NT2/D1 (cell line): ENCODE measurements around the gene PTCRA.
"Not testable (repeated sequence)": the region's sequence is repeated elsewhere in the genome, so short reads cannot be mapped to it uniquely, and the experiment has no call there.

Source experiments
- DNase-seq: peaks from one replicate; pipeline ENCODE4 v3.0.0-alpha.2; 2011; ENCODE audit warnings: low read depth, low spot score
- H3K27me3 ChIP-seq: 2 replicates; pipeline ENCODE4 v1.6.0; 2011; ENCODE audit warnings: mild to moderate bottlenecking; ENCODE audit not compliant: insufficient read length, insufficient read depth
- H3K36me3 ChIP-seq: 2 replicates; pipeline ENCODE4 v1.6.1; 2011; ENCODE audit warnings: mild to moderate bottlenecking, low read length, mixed read lengths; ENCODE audit not compliant: insufficient read depth, insufficient read length
- H3K4me1 ChIP-seq: 2 replicates; pipeline ENCODE4 v1.5.1; 2011; ENCODE audit not compliant: insufficient read depth, insufficient read length
- H3K4me3 ChIP-seq: 2 replicates; pipeline ENCODE4 v1.5.1; 2011; ENCODE audit warnings: low read depth; ENCODE audit not compliant: insufficient read length
- H3K9ac ChIP-seq: 2 replicates; pipeline ENCODE4 v1.6.0; 2011; ENCODE audit warnings: low read depth; ENCODE audit not compliant: insufficient read length
- H3K9me3 ChIP-seq: 2 replicates; pipeline ENCODE4 v1.5.1; 2011; ENCODE audit warnings: mild to moderate bottlenecking, low read length; ENCODE audit not compliant: insufficient read depth
- SUZ12 ChIP-seq: IDR thresholded peaks from 2 replicates; pipeline ENCODE4 v1.6.1; 2011; ENCODE audit not compliant: insufficient read length, insufficient read depth; ENCODE audit errors: extremely low read depth
- YY1 ChIP-seq: IDR thresholded peaks from 2 replicates; pipeline ENCODE4 v1.6.1; 2011; ENCODE audit not compliant: insufficient read length, insufficient read depth
- ZNF274 ChIP-seq: IDR thresholded peaks from 2 replicates; pipeline ENCODE4 v1.6.1; 2011; ENCODE audit warnings: mild to moderate bottlenecking, low read depth, low read length

Gene PTCRA, protein sequence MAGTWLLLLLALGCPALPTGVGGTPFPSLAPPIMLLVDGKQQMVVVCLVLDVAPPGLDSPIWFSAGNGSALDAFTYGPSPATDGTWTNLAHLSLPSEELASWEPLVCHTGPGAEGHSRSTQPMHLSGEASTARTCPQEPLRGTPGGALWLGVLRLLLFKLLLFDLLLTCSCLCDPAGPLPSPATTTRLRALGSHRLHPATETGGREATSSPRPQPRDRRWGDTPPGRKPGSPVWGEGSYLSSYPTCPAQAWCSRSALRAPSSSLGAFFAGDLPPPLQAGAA

GRCh38 chr6:42915732-42916131 lies at the start of gene PTCRA:
TSS of gene PTCRA (plus strand) at chr6:42916053. CDS start at chr6:42916070, 17 bp downstream.
- Histone ChIP-seq H3K9ac (no peak within 1 kb of the TSS), H3K4me1 (no peaks in the 10 kb centered on the region), H3K9me3 (no peaks in the 10 kb centered on the region), H3K4me3 (no peak within 1 kb of the TSS), H3K27me3 (no peaks in the 10 kb centered on the region), H3K36me3 (no peaks in the 10 kb centered on the region)
- no peak for DNase-seq
- TF ChIP-seq ZNF274 (no peak), YY1 (no peak), SUZ12 (no peak)

DNA sequence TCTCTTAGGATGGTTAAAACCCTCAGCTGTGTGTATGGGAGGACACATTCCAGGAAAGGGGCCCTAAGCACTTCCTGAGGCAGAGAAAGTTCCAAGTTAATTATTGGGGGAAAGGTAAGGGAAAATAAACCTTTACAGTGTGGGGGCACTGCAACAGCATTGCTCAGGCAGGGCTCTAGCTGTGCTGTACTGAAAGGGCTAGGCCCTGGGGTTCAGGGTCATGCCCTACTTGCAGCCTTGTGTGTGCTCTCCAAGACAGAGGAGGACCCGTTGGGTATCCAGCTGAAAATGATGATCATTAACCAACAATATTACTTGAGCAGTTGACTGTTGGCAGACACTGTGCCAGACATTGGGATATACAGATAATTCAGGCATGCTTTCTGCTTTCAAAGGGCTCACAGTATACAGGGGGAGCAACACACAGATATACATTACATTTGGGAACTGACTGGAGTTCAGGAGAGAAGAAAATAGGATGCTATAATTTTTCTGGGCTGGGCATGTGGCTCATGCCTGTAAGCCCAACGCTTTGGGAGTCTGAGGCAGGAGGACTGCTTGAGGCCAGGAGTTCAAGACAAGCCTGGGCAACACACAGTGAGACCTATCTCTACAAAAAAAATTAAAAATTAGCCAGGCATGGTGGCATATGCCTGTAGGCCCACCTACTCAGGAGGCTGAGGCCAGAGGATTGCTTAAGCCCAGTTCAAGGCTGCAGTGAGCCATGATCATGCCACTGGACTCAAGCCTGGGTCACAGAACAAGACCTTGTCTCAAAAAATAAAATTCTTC lies 45.5 kb upstream of the PTCRA start:
- DNase-seq = no peak
- Histone ChIP-seq H3K27me3 (no peaks in the 10 kb centered on the region), H3K9me3 (no peaks in the 10 kb centered on the region), H3K4me3 (no peak overlapping the region), H3K36me3 (no peaks in the 10 kb centered on the region), H3K4me1 (no peaks in the 10 kb centered on the region), H3K9ac (no peak overlapping the region)
- no peak for TF ChIP-seq SUZ12
- TF ChIP-seq YY1 = no peak
- no peak for TF ChIP-seq ZNF274

- Histone ChIP-seq H3K36me3 (no peaks in the 10 kb centered on the region), H3K9me3 (no peaks in the 10 kb centered on the region), H3K4me3 (no peak overlapping the region), H3K4me1 (no peaks in the 10 kb centered on the region), H3K27me3 (no peaks in the 10 kb centered on the region), H3K9ac (no peak overlapping the region)
- DNase-seq = no peak
- TF ChIP-seq YY1 = no peak
- TF ChIP-seq ZNF274 = no peak
- TF ChIP-seq SUZ12 = no peak
Observed at GRCh38 chr6:42871711-42872110, 44.1 kb upstream of the PTCRA start.

DNA sequence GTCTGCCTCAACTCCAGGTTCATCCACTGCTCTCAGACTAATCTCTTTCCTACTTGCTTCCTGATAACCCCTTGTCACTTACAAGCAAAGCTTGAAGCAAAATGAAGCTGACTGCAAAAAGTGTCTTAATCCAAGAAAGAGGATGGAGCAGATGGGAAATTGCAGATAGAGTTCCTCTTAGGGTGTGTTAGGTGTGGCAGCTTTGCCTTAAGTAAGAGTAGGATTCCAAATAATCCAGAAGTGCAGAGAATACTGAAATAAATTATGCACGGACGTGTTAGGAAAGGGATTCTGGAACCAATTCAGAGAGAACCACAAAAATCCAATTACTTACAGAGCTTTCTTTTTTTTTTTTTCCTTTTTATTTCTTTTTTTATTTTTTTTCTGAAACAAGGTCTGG lies 42.5 kb upstream of the PTCRA start:
- H3K4me3 ChIP-seq = no peak overlapping the region
- no peak overlapping the region for H3K9ac ChIP-seq
- H3K4me1 ChIP-seq = no peaks in the 10 kb centered on the region
- DNase-seq = no peak
- no peaks in the 10 kb centered on the region for H3K9me3 ChIP-seq
- H3K27me3 ChIP-seq = no peaks in the 10 kb centered on the region
- TF ChIP-seq SUZ12 = no peak
- no peaks in the 10 kb centered on the region for H3K36me3 ChIP-seq

DNA sequence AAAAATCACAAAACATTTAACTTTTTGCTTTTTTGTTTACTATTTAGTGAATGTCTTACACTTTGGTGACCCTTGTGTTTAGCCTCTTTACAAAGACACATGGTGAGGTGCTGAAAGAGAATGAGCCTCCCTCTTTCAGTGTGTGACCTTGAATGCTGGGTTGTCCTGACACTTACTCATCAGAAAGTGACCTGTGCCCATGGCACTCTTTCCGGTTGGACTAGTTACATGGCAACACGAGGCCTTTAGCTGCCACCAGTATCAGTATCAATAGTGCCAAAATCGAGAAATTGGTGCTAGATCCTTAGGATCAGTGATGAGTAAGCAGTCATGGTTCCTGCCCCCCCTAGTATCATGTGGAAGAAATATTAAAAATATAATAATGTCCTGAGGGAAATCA lies 38.2 kb upstream of the PTCRA start:
- DNase-seq = no peak
- Histone ChIP-seq H3K4me3 (no peak overlapping the region), H3K9ac (no peak overlapping the region), H3K9me3 (no peaks in the 10 kb centered on the region), H3K27me3 (no peaks in the 10 kb centered on the region), H3K36me3 (peaks cover 13% of the 10 kb centered on the region), H3K4me1 (no peaks in the 10 kb centered on the region)
- no peak for TF ChIP-seq ZNF274
- no peak for TF ChIP-seq SUZ12
- no peak for TF ChIP-seq YY1

DNA sequence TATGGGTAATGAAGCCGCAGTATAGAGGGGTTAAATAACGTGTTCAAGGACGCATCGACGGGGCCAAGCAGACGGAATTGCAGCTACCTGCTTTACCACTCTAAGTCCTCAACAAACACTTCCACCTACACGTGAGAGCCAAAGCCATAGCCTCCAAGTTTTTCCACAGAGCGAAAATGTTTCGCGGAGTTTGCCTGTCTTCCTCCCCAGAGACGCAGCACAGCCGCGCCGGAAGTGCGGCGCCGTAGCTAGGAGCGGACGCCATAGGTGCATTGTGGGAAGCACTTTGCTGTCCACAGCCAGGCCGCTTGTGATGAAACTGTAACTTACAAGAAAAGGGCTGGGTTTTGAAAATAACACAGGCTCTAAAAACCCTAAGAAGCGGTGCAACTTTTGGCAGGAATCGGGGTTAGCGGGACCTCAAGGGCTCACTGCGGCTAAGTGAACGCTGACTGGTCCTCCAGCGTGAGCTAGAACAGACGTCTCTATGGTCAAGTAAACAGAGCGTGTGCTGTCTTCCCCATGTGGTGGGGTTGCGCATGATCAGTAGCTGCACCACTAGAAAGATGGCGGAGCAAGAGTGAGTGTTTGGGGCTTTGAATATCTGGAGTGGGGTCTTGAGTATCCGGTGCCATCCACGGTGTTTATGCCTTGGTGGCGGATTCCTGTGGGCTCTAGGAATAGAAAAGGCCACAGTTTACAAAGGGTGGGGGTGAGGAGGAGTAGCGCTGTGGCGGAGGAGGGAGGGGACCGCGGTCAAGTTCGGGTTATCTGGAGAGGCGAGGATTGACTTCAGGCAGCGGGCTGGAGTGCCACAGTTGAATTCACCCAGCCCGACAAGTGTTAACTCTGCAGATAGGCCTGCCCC lies 36.2 kb upstream of the PTCRA start, which contains the start of gene RPL7L1:
TSS of gene RPL7L1 (plus strand) at position 245 of the 868 bp plus-strand sequence. CDS start at position 540, 295 bp downstream.
- no peaks in the 10 kb centered on the region for H3K9me3 ChIP-seq
- H3K27me3 ChIP-seq = no peaks in the 10 kb centered on the region
- no peaks in the 10 kb centered on the region for H3K4me1 ChIP-seq
- H3K4me3 ChIP-seq = peak within 1 kb of the TSS; percentile 94
- peak; percentile 52 for DNase-seq
- peak within 1 kb of the TSS; percentile 96 for H3K9ac ChIP-seq
- TF ChIP-seq SUZ12 (no peak), YY1 (peak; percentile 76)
- peaks cover 32% of the 10 kb centered on the region for H3K36me3 ChIP-seq

DNA sequence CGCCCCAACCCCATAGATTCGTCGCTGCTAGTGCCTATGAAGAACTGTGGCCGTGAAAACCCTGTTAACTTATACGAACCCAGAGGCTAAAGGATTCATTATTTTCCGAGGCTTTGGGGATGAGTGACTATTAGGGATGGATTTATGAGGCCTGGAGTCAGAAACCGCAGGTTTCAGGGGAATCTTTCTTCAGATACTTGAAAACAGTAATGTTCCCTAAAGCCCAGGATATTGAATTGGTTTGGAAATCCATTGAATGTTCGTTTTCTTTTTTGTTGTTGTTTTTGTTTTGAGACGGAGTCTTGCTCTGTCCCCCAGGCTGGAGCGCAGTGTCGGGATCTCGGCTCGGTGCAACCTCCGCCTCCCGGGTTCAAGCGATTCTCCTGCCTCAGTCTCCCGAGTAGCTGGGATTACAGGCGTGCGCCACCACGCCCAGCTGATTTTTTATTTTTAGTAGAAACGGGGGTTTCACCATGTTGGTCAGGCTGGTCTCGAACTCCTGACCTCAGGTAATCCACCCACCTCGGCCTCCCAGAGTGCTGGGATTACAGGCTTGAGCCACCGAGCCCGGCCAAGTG lies 35.5 kb upstream of the PTCRA start:
- H3K9me3 ChIP-seq, H3K27me3 ChIP-seq, H3K4me1 ChIP-seq, DNase-seq: not testable (repeated sequence)
- Histone ChIP-seq H3K9ac (peak overlapping the region; percentile 96), H3K4me3 (peak overlapping the region; percentile 94), H3K36me3 (peaks cover 36% of the 10 kb centered on the region)

- H3K9ac ChIP-seq = peak overlapping the region; percentile 42
- peaks cover 41% of the 10 kb centered on the region for H3K36me3 ChIP-seq
- H3K4me1 ChIP-seq, H3K27me3 ChIP-seq, DNase-seq, H3K9me3 ChIP-seq: not testable (repeated sequence)
- peak overlapping the region; percentile 94 for H3K4me3 ChIP-seq
Observed at GRCh38 chr6:42880871-42881270, 35.0 kb upstream of the PTCRA start.
